Glutamatergic neuron (in vitro differentiated cells): ENCODE results near the gene PM20D2. TPM values are rescaled to one million over a fixed set of nuclear protein-coding genes. Genes with fewer than 3 reads are reported as not detected.
"Not testable (repeated sequence)": the region's sequence is repeated elsewhere in the genome, so short reads cannot be mapped to it uniquely, and the experiment has no call there.

ENCODE experiments used
- DNase-seq: peaks from one replicate; pipeline ENCODE4 v3.0.0; 2022
- H3K27ac Mint-ChIP-seq: one replicate; pipeline ENCODE4 v1.8.0; 2020; ENCODE audit warnings: mild to moderate bottlenecking, mixed read lengths, inconsistent platforms; ENCODE audit not compliant: unreplicated experiment
- H3K27me3 Mint-ChIP-seq: one replicate; pipeline ENCODE4 v1.8.0; 2020; ENCODE audit warnings: mild to moderate bottlenecking, moderate library complexity, mixed read lengths, inconsistent platforms; ENCODE audit not compliant: unreplicated experiment
- H3K36me3 Mint-ChIP-seq: one replicate; pipeline ENCODE4 v1.8.0; 2020; ENCODE audit warnings: mild to moderate bottlenecking, mixed read lengths, inconsistent platforms; ENCODE audit not compliant: unreplicated experiment
- H3K4me1 Mint-ChIP-seq: one replicate; pipeline ENCODE4 v1.8.0; 2020; ENCODE audit warnings: mild to moderate bottlenecking, low read depth, mixed read lengths, inconsistent platforms; ENCODE audit not compliant: unreplicated experiment
- H3K4me3 Mint-ChIP-seq: one replicate; pipeline ENCODE4 v1.8.0; 2020; ENCODE audit warnings: mild to moderate bottlenecking, mixed read lengths, inconsistent platforms; ENCODE audit not compliant: unreplicated experiment
- H3K9me3 Mint-ChIP-seq: one replicate; pipeline ENCODE4 v1.8.0; 2020; ENCODE audit warnings: mild to moderate bottlenecking, moderate library complexity, mixed read lengths, inconsistent platforms; ENCODE audit not compliant: unreplicated experiment
- total RNA-seq: library from RNA; stranded (reverse); fragmentation: NEBNext Ultra II Directional; extraction: Animal tissue kit (Norgen Biotek cat#: 25700); gene quantifications from one replicate; pipeline ENCODE4 v1.2.1, GENCODE V29; 2021; ENCODE audit not compliant: unreplicated experiment
- TF ChIP-seq, protein P1 (sequence below): fragments of 200-600 bp; sonication (generic); IDR thresholded peaks from one replicate; pipeline ENCODE4 v1.5.0; 2021; ENCODE audit not compliant: partially characterized antibody, unreplicated experiment

The PM20D2 gene
- total RNA-seq, 1 donor from 2014 or later: 0.56 TPM

DNA sequence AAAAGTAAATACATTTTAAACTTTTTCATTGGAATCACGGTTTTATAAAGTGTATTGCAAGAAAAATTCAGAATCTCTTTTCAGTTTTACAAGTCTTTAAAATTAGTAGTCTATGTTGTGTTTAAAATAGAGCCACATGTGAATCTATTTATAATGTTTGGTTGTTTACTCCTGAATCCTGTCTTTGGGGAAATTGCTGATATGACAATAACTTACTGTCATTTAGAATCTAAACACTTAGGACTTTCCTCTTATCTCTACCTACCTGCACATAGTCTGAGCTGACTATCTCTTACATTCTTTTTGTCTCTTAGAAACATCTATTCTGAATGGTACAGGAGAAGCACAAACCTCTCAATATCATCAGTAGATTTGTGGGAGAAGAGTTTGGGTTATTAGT lies 23.9 kb upstream of the PM20D2 start:
- Mint-ChIP-seq H3K4me3 (no peak overlapping the region), H3K27me3 (peaks cover 9% of the 10 kb centered on the region), H3K4me1 (peaks cover 3% of the 10 kb centered on the region), H3K9me3 (peaks cover 2% of the 10 kb centered on the region), H3K36me3 (no peaks in the 10 kb centered on the region), H3K27ac (no peak overlapping the region)
- TF ChIP-seq, protein P1, sequence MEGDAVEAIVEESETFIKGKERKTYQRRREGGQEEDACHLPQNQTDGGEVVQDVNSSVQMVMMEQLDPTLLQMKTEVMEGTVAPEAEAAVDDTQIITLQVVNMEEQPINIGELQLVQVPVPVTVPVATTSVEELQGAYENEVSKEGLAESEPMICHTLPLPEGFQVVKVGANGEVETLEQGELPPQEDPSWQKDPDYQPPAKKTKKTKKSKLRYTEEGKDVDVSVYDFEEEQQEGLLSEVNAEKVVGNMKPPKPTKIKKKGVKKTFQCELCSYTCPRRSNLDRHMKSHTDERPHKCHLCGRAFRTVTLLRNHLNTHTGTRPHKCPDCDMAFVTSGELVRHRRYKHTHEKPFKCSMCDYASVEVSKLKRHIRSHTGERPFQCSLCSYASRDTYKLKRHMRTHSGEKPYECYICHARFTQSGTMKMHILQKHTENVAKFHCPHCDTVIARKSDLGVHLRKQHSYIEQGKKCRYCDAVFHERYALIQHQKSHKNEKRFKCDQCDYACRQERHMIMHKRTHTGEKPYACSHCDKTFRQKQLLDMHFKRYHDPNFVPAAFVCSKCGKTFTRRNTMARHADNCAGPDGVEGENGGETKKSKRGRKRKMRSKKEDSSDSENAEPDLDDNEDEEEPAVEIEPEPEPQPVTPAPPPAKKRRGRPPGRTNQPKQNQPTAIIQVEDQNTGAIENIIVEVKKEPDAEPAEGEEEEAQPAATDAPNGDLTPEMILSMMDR: no peak
- DNase-seq: no peak

DNA sequence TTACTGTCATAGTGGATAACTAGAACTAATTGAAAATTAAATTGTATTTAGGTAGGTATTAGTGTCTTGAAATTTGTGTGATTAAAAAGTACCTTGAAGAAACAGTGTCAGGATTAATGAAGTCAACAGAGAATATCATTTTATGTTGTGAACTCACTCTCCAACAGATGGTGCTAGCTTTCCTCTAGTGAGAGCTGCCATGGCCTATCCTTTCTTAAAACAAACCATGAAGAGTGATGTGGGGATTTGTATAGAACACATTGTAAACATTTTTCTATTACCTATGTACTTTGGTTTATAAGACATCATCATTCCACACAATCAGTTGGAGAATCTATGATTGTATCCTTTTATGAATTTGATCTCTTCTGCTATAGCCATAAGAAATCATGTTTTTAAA lies 23.2 kb upstream of the PM20D2 start:
- Mint-ChIP-seq H3K27ac (no peak overlapping the region), H3K9me3 (no peaks in the 10 kb centered on the region), H3K36me3 (no peaks in the 10 kb centered on the region), H3K4me3 (no peak overlapping the region), H3K4me1 (no peaks in the 10 kb centered on the region), H3K27me3 (peaks cover 8% of the 10 kb centered on the region)
- TF ChIP-seq, protein P1: no peak
- no peak for DNase-seq

DNA sequence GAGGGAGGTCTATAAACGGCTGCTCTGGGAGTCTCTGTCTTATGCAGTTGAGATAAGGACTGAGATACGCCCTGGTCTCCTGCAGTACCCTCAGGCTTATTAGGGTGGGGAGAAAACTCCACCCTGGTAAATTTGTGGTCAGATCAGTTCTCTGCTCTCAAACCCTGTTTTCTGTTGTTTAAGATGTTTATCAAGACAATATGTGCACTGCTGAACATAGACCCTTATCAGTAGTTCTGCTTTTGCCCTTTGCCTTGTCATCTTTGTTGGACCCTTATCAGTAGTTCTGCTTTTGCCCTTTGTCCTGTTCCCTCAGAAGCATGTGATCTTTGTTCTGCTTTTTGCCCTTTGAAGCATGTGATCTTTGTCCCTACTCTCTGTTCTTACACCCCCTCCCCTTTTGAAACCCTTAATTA lies 17.6 kb upstream of the PM20D2 start:
- H3K36me3 Mint-ChIP-seq, H3K27me3 Mint-ChIP-seq, H3K27ac Mint-ChIP-seq: not testable (repeated sequence)

DNA sequence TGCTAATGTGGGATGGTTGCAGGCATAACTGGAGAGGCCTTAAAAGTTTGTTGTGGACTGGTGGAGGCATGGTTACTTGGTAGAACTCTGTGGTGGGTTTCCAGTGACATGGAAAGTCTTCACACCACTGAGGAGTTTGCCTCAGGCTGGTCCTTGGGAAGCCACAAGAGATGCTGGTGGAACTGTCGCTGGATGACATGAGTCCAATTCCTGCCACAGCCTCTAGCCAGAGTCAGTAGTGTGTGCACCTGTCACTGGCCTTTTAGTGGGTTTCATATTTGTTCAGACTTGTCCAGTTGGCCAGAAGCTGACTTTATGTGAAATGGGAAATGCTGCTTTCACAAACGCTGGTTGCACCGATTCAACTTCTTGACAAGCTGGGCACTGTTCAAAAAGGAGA lies 14.3 kb upstream of the PM20D2 start:
- Mint-ChIP-seq H3K4me1 (no peaks in the 10 kb centered on the region), H3K36me3 (peaks cover 10% of the 10 kb centered on the region), H3K4me3 (no peak overlapping the region), H3K27ac (no peak overlapping the region), H3K9me3 (peaks cover 1% of the 10 kb centered on the region), H3K27me3 (no peaks in the 10 kb centered on the region)
- TF ChIP-seq, protein P1: no peak
- no peak for DNase-seq

More for the DNA sequence above, 17.6 kb upstream of the PM20D2 start:
- not testable (repeated sequence) for H3K4me3 Mint-ChIP-seq, DNase-seq, H3K9me3 Mint-ChIP-seq, H3K4me1 Mint-ChIP-seq

DNA sequence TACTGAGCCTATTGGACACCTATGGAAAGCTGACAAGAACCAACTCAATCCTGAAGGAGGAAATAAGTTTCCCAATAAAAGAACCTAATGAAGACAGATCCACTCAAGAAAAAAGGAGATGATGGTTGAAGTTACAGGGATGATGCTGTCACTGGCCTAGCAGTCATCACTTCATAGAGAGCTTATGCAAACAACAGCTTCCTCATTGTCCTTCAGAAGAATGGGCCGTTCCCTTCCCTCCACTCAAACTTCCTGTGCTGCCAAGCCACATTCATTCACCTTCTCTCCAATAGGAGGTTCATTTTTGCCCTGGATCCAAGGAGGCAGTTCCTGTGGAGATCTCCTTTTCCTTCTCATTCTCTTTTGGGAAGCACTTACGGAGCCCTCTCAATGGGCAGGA lies 13.8 kb upstream of the PM20D2 start:
- no peak overlapping the region for H3K27ac Mint-ChIP-seq

More for the DNA sequence above, 13.8 kb upstream of the PM20D2 start:
- H3K27me3 Mint-ChIP-seq: no peaks in the 10 kb centered on the region
- no peak for DNase-seq
- TF ChIP-seq, protein P1: no peak
- no peaks in the 10 kb centered on the region for H3K4me1 Mint-ChIP-seq
- peaks cover 10% of the 10 kb centered on the region for H3K36me3 Mint-ChIP-seq
- H3K4me3 Mint-ChIP-seq: no peak overlapping the region
- peaks cover 1% of the 10 kb centered on the region for H3K9me3 Mint-ChIP-seq
